ENCODE results near the gene E2F1.
"Not testable (repeated sequence)": the region's sequence is repeated elsewhere in the genome, so short reads cannot be mapped to it uniquely, and the experiment has no call there.

E2F1 gene

GRCh38 chr20:33659341-33660034 is 26.7 kb downstream of the E2F1 start:
- no peak for DNase-seq (ENCODE audit: low read depth in 3 of 3, low spot score in 1 of 3)

GRCh38 chr20:33658929-33659328 is 27.3 kb downstream of the E2F1 start:
- no peak for DNase-seq (ENCODE audit: low read depth in 3 of 3, low spot score in 1 of 3)

- no peak for DNase-seq (ENCODE audit: low read depth in 3 of 3, low spot score in 1 of 3)
Measured at GRCh38 chr20:33658510-33658909, 27.7 kb downstream of the E2F1 start.

GRCh38 chr20:33657704-33658095 is 28.5 kb downstream of the E2F1 start:
- DNase-seq (ENCODE audit: low read depth in 3 of 3, low spot score in 1 of 3) = no peak

- no peak for DNase-seq (ENCODE audit: low read depth in 3 of 3, low spot score in 1 of 3)
Measured at GRCh38 chr20:33656783-33657703, 29.1 kb downstream of the E2F1 start.

GRCh38 chr20:33656010-33656782 is 30.0 kb downstream of the E2F1 start:
- DNase-seq (ENCODE audit: low read depth in 3 of 3, low spot score in 1 of 3) = no peak

GRCh38 chr20:33655164-33655563 is 31.0 kb downstream of the E2F1 start:
- DNase-seq (ENCODE audit: low read depth in 3 of 3, low spot score in 1 of 3) = no peak

GRCh38 chr20:33654680-33655161 is 31.5 kb downstream of the E2F1 start:
- no peak for DNase-seq (ENCODE audit: low read depth in 3 of 3, low spot score in 1 of 3)

- no peak for DNase-seq (ENCODE audit: low read depth in 3 of 3, low spot score in 1 of 3)
Measured at GRCh38 chr20:33653900-33654596, 32.1 kb downstream of the E2F1 start.

- no peak for DNase-seq (ENCODE audit: low read depth in 3 of 3, low spot score in 1 of 3)
Measured at GRCh38 chr20:33653218-33653899, 32.8 kb downstream of the E2F1 start.

GRCh38 chr20:33651562-33652048 is 34.6 kb downstream of the E2F1 start:
- DNase-seq (ENCODE audit: low read depth in 3 of 3, low spot score in 1 of 3) = no peak

GRCh38 chr20:33650753-33651561 is 35.2 kb downstream of the E2F1 start:
- no peak for DNase-seq (ENCODE audit: low read depth in 3 of 3, low spot score in 1 of 3)

GRCh38 chr20:33650111-33650752 is 36.0 kb downstream of the E2F1 start:
- no peak for DNase-seq (ENCODE audit: low read depth in 3 of 3, low spot score in 1 of 3)

GRCh38 chr20:33649201-33649681 is 36.9 kb downstream of the E2F1 start:
- no peak for DNase-seq (ENCODE audit: low read depth in 3 of 3, low spot score in 1 of 3)

GRCh38 chr20:33648396-33649004 is 37.7 kb downstream of the E2F1 start:
- no peak for DNase-seq (ENCODE audit: low read depth in 3 of 3, low spot score in 1 of 3)

GRCh38 chr20:33647603-33648395 is 38.4 kb downstream of the E2F1 start:
- DNase-seq (ENCODE audit: low read depth in 3 of 3, low spot score in 1 of 3) = no peak

GRCh38 chr20:33646959-33647602 is 39.1 kb downstream of the E2F1 start:
- DNase-seq (ENCODE audit: low read depth in 3 of 3, low spot score in 1 of 3) = not testable (repeated sequence)
